A549 (cell line): ENCODE measurements around the gene MPRIP.

Experiments
- CBX2 ChIP-seq: fragments of 200-600 bp; sonication (generic); IDR thresholded peaks from 2 replicates; pipeline ENCODE4 v1.6.1; 2016; ENCODE audit warnings: low read depth, mild to moderate bottlenecking, borderline replicate concordance
- ESRRA ChIP-seq: fragments of 150-350 bp; IDR thresholded peaks from 2 replicates; pipeline ENCODE4 v1.6.1; 2014; ENCODE audit warnings: mild to moderate bottlenecking, low read length, borderline replicate concordance
- POLR2A ChIP-seq: IDR thresholded peaks from 2 replicates; pipeline ENCODE4 v1.6.1; 2012; ENCODE audit warnings: mild to moderate bottlenecking, low read length
- RAD21 ChIP-seq, 2 experiments: fragments of >200 bp in 1 of 2; sonication (Bioruptor Twin) in 1 of 2; formaldehyde crosslinking in 1 of 2; IDR thresholded peaks in 1 of 2; conservative IDR thresholded peaks in 1 of 2; 2 replicates in 1 of 2; 3 replicates in 1 of 2; pipeline ENCODE4 v1.6.1; 2012 to 2018; ENCODE audit warnings: inconsistent platforms in 1 of 2
- TF ChIP-seq, protein P1 (sequence below): fragments of >200 bp; sonication (Bioruptor Twin); formaldehyde crosslinking; IDR thresholded peaks from 3 replicates; pipeline ENCODE4 v1.5.1; 2016

GRCh38 chr17:17107891-17108431, 65.7 kb downstream of the MPRIP start:
- TF ChIP-seq, protein P1, sequence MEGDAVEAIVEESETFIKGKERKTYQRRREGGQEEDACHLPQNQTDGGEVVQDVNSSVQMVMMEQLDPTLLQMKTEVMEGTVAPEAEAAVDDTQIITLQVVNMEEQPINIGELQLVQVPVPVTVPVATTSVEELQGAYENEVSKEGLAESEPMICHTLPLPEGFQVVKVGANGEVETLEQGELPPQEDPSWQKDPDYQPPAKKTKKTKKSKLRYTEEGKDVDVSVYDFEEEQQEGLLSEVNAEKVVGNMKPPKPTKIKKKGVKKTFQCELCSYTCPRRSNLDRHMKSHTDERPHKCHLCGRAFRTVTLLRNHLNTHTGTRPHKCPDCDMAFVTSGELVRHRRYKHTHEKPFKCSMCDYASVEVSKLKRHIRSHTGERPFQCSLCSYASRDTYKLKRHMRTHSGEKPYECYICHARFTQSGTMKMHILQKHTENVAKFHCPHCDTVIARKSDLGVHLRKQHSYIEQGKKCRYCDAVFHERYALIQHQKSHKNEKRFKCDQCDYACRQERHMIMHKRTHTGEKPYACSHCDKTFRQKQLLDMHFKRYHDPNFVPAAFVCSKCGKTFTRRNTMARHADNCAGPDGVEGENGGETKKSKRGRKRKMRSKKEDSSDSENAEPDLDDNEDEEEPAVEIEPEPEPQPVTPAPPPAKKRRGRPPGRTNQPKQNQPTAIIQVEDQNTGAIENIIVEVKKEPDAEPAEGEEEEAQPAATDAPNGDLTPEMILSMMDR: no peak
- TF ChIP-seq CBX2 (no peak), POLR2A (no peak), ESRRA (no peak), RAD21 (conservative IDR thresholded peaks at IDR 0.05 in 1 of 2, IDR thresholded peaks at IDR 0.05 in 1 of 2) (no peak)
